NT2/D1 (cell line): Measurements from ENCODE around the gene WDR27.

Experiments used
- SUZ12 ChIP-seq: IDR thresholded peaks from 2 replicates; pipeline ENCODE4 v1.6.1; 2011; ENCODE audit not compliant: insufficient read length, insufficient read depth; ENCODE audit errors: extremely low read depth
- YY1 ChIP-seq: IDR thresholded peaks from 2 replicates; pipeline ENCODE4 v1.6.1; 2011; ENCODE audit not compliant: insufficient read length, insufficient read depth
- ZNF274 ChIP-seq: IDR thresholded peaks from 2 replicates; pipeline ENCODE4 v1.6.1; 2011; ENCODE audit warnings: mild to moderate bottlenecking, low read depth, low read length

DNA sequence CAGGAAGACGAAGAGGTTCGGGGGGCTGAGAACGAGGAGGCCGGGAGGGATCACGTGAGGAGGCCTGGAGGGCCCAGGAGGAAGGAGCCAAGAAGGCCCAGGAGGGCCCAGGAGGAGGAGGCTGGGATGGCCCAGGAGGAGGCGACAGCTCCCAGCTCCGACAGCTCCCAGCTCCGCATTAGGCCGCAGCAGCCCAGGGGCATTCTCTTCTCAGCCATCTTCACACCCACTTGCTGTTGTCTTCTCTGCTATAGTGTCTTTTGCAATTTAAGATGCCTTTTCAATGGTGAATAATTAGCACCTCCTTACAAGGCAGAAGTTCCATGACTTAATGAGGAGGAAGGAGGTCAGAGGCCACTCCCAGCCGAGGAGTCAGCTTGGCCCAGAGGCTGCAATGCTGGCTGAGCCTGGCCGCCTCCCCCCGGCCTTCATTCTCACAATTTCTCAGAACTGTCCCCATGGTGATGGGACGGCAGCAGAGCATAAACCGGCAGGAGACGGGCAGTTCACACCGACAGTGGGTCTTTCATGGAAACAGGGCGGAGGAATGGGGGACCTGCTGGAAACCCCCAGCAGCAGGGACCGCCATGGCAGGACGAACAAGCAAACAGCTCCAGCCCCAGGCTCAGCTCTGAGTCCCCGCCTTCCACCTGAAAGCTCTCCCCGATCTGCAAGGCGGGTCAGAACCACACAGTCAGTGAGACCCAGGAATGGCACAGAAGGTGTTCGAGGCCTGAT is 45.1 kb downstream of the WDR27 start:
- TF ChIP-seq YY1: no peak
- no peak for TF ChIP-seq ZNF274
- TF ChIP-seq SUZ12: no peak
